ENCODE measurements around the gene ASNS. TPM values are rescaled to one million over a fixed set of nuclear protein-coding genes. Genes with fewer than 3 reads are reported as not detected.
A peak's percentile ranks its signal among the peaks of the same experiment; 100 is the strongest.
"Not testable (repeated sequence)": the region's sequence is repeated elsewhere in the genome, so short reads cannot be mapped to it uniquely, and the experiment has no call there.

ASNS gene
- total and polyA plus RNA-seq, 4 donors: 1.9 to 14.8 (median 4.7) TPM

DNA sequence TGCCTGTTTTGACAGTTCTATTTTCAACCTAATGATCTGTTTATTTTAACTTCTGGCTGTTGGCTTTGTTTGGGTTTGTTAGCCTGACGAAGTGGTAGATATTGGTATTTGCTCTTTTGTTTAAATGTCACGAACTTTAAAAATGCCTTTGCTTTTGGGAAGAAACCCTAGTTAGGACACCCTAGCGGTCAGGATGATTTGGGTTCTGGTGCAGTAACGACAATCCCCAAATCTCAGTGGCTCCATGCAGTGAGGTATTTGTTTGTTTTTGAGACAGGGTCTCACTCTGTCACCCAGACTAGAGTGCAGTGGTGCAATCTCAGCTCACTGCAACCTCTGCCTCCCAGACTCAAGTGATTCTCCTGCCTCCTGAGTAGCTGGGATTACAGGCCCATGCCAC is 2.7 kb upstream of the ASNS start:
- H3K4me1 ChIP-seq (ENCODE audit: control insufficient read depth in 4 of 4, insufficient read depth in 4 of 4, low read length in 3 of 4); H3K9ac ChIP-seq (ENCODE audit: low read depth in 1 of 2, low read length in 2 of 2); H3K9me3 ChIP-seq (ENCODE audit: control insufficient read depth in 4 of 4, low read length in 3 of 4); H3K27me3 ChIP-seq (ENCODE audit: control insufficient read depth in 4 of 4, insufficient read depth in 4 of 4, low read length in 3 of 4); DNase-seq (ENCODE audit: low spot score); H3K27ac ChIP-seq (ENCODE audit: low read depth in 1 of 2, low read length in 2 of 2); H3K4me3 ChIP-seq (ENCODE audit: low read depth in 1 of 3, low read length in 3 of 3); H3K36me3 ChIP-seq (ENCODE audit: control insufficient read depth in 4 of 4, insufficient read depth in 3 of 4, low read depth in 1 of 4, low read length in 3 of 4): not testable (repeated sequence)
- 79% methylated on average over 4 of the region's 4 CpGs for WGBS

GRCh38 chr7:97873606-97874005 is 1.4 kb upstream of the ASNS start:
- WGBS: 66% methylated on average over 3 of the region's 3 CpGs
- Histone ChIP-seq H3K36me3 (ENCODE audit: control insufficient read depth in 4 of 4, insufficient read depth in 3 of 4, low read depth in 1 of 4, low read length in 3 of 4) (no peaks in the 10 kb centered on the region), H3K4me1 (ENCODE audit: control insufficient read depth in 4 of 4, insufficient read depth in 4 of 4, low read length in 3 of 4) (peaks cover 0 to 8% (median 4%) of the 10 kb centered on the region in 4 donors), H3K27me3 (ENCODE audit: control insufficient read depth in 4 of 4, insufficient read depth in 4 of 4, low read length in 3 of 4) (peaks cover 0 to 2% (median 0%) of the 10 kb centered on the region in 4 donors), H3K4me3 (ENCODE audit: low read depth in 1 of 3, low read length in 3 of 3) (no peak overlapping the region), H3K27ac (ENCODE audit: low read depth in 1 of 2, low read length in 2 of 2) (no peak overlapping the region), H3K9me3 (ENCODE audit: control insufficient read depth in 4 of 4, low read length in 3 of 4) (no peaks in the 10 kb centered on the region), H3K9ac (ENCODE audit: low read depth in 1 of 2, low read length in 2 of 2) (no peak overlapping the region)
- TF ChIP-seq SP1 (IDR thresholded peaks at IDR 0.05): no peak
- TF ChIP-seq JUND (IDR thresholded peaks at IDR 0.05): no peak
- TF ChIP-seq RAD21 (IDR thresholded peaks at IDR 0.05): no peak
- TF ChIP-seq NR2F2 (IDR thresholded peaks at IDR 0.05): no peak
- no peak for TF ChIP-seq YY1 (IDR thresholded peaks at IDR 0.05)
- no peak for TF ChIP-seq HNF4G (IDR thresholded peaks at IDR 0.05)
- no peak for TF ChIP-seq MAX (IDR thresholded peaks at IDR 0.05)
- no peak for DNase-seq (ENCODE audit: low spot score)

DNA sequence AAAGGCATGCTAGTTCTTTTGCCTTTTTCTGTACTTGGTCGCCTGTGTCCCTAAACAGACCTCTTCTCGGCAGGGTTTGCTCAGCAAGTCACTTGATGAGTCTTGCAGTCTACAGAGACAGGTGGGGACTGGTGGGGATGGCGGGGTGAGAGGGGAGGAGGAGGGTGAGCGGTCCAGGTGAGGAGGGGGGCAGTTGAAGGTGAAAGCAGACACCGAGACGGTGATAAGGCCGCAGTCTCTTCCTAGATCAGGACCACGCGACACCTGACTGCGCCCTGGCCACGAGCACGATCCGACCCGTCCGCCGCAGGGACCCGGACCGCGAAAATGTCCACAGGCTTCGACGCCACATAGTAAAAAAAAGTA is 566 bp downstream of the ASNS start:
- TF ChIP-seq EGR1 (IDR thresholded peaks at IDR 0.05; ENCODE audit: low read depth in 2 of 2): no peak
- no peak for TF ChIP-seq NR2F2 (IDR thresholded peaks at IDR 0.05)
- TF ChIP-seq, protein P1, sequence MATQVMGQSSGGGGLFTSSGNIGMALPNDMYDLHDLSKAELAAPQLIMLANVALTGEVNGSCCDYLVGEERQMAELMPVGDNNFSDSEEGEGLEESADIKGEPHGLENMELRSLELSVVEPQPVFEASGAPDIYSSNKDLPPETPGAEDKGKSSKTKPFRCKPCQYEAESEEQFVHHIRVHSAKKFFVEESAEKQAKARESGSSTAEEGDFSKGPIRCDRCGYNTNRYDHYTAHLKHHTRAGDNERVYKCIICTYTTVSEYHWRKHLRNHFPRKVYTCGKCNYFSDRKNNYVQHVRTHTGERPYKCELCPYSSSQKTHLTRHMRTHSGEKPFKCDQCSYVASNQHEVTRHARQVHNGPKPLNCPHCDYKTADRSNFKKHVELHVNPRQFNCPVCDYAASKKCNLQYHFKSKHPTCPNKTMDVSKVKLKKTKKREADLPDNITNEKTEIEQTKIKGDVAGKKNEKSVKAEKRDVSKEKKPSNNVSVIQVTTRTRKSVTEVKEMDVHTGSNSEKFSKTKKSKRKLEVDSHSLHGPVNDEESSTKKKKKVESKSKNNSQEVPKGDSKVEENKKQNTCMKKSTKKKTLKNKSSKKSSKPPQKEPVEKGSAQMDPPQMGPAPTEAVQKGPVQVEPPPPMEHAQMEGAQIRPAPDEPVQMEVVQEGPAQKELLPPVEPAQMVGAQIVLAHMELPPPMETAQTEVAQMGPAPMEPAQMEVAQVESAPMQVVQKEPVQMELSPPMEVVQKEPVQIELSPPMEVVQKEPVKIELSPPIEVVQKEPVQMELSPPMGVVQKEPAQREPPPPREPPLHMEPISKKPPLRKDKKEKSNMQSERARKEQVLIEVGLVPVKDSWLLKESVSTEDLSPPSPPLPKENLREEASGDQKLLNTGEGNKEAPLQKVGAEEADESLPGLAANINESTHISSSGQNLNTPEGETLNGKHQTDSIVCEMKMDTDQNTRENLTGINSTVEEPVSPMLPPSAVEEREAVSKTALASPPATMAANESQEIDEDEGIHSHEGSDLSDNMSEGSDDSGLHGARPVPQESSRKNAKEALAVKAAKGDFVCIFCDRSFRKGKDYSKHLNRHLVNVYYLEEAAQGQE (IDR thresholded peaks at IDR 0.05): no peak
- TF ChIP-seq GABPA (IDR thresholded peaks at IDR 0.05 in 1 of 2, conservative IDR thresholded peaks at IDR 0.05 in 1 of 2): no peak
- TF ChIP-seq, protein P2, sequence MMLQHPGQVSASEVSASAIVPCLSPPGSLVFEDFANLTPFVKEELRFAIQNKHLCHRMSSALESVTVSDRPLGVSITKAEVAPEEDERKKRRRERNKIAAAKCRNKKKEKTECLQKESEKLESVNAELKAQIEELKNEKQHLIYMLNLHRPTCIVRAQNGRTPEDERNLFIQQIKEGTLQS (IDR thresholded peaks at IDR 0.05): no peak
- no peak for TF ChIP-seq YY1 (IDR thresholded peaks at IDR 0.05)
- TF ChIP-seq FOXA1 (IDR thresholded peaks at IDR 0.05): no peak
- Histone ChIP-seq H3K36me3 (ENCODE audit: control insufficient read depth in 4 of 4, insufficient read depth in 3 of 4, low read depth in 1 of 4, low read length in 3 of 4) (no peaks in the 10 kb centered on the region), H3K4me3 (ENCODE audit: low read depth in 1 of 3, low read length in 3 of 3) (peak overlapping the region in 2 of 3 donors; percentile 51 to 55), H3K27me3 (ENCODE audit: control insufficient read depth in 4 of 4, insufficient read depth in 4 of 4, low read length in 3 of 4) (peaks cover 0 to 2% (median 0%) of the 10 kb centered on the region in 4 donors), H3K9ac (ENCODE audit: low read depth in 1 of 2, low read length in 2 of 2) (peak overlapping the region in 1 of 2 donors; percentile 7), H3K9me3 (ENCODE audit: control insufficient read depth in 4 of 4, low read length in 3 of 4) (no peaks in the 10 kb centered on the region), H3K27ac (ENCODE audit: low read depth in 1 of 2, low read length in 2 of 2) (peak overlapping the region in 1 of 2 donors; percentile 2), H3K4me1 (ENCODE audit: control insufficient read depth in 4 of 4, insufficient read depth in 4 of 4, low read length in 3 of 4) (peaks cover 0 to 8% (median 4%) of the 10 kb centered on the region in 4 donors)
- peak; percentile 32 for DNase-seq (ENCODE audit: low spot score)
- 14% methylated on average over 21 of the region's 21 CpGs for WGBS

All from liver (tissue), 9 donors.